GM18858 (cell line): Measurements from ENCODE around the gene SPOCK1.

Experiments
- ATAC-seq: cut with Tn5 transposase; IDR thresholded peaks from one replicate; pipeline ENCODE4 v1.9.1; 2021; ENCODE audit not compliant: unreplicated experiment

SPOCK1 gene

DNA sequence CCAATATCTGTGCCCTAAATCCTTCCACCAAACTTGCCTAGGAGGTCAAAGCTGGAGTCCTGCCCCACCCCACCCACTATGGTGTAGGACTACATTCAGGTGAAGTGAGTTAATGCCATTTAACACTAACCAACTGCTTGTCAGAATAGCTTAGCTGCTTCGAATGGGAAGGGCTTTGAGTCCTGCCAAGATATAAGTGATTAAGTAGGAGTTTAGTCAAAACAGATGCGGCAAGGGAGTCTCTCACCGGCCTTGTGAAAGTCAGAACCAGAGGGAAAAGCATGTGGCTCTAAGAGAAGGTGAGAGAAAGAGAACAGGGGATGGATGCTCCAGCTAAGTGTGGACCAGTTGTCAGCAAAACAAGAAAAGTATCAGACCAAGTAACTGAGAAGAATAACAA lies 132.6 kb downstream of the SPOCK1 start:
- ATAC-seq, result no peak

- ATAC-seq, result no peak
Measured at GRCh38 chr5:137365126-137365865, 133.8 kb downstream of the SPOCK1 start.

DNA sequence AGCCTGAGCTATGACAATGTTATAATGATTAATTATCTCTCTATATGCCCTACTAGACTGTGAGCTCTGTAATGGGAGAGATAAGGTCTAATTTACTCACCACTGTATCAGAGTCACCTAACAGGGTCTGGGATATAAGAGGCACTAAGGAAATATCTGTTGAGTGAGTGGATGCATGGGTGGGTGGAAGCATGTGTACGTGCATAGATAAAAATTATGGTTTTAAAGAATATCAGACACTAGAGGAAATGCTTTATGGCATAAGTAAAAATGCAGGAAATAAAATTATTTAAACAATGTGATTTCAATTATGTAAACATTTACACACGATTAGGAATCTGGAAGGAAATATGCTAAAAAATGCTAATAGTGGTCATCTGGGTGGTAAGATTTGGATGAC lies 137.8 kb downstream of the SPOCK1 start:
- no peak for ATAC-seq

GRCh38 chr5:137360607-137361006 lies 138.5 kb downstream of the SPOCK1 start:
- ATAC-seq, result no peak

DNA sequence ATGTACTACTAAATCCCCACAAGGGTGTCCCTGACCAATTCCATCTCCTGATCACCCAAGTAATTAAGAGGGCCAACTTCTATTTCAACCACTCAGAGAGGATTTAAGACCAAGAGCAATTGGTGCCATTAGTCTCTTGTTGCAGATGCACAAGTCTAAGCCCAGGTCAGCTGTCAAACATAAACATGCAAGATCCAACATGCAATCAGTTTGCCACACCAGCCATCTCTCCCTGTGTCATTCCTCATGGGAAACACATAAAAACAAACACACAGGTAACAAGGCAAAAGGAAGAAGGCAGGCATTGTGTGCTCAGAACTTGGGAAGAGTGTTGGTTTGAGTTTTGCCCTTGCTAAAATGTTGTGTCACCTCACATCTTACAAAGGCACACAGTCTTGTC lies 139.2 kb downstream of the SPOCK1 start:
- no peak for ATAC-seq

DNA sequence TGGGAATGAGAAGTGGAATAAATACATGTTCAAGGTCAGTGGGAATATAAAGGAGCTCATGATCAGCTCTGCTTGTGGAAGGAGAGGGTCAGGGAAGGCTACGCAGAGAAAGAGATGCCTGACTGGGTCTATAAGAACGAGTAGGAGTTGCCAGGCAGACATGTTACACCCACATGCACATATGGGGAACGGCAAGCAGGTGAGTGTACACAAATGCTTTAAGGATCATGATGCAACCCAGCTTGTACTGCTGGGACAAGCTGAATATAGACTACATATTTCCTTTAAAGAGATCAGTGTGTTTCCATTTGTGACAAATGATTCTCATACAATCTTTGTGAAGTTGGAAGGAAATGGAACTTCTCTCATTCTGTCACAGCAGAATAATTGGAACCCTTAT lies 141.7 kb downstream of the SPOCK1 start:
- no peak for ATAC-seq

DNA sequence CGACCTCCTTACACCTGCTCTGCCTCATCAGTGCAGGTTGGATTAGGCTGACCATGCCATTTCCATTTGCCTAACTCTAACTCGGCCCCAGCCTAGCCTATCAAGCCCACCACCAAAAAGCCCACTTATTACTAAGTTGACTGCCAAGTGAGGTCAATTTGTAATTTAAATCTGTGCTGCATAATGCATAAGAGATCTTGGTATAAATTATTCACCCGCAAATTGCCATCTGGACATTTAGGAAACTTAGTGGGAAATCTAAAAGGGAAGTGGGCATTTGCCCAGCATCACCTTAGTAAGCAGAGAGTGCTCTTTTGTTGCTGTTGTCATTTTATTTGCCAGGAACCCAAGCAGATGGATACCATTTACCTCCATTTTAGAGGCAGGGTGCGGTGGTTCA lies 143.0 kb downstream of the SPOCK1 start:
- ATAC-seq, result no peak

GRCh38 chr5:137355708-137356107 lies 143.4 kb downstream of the SPOCK1 start:
- ATAC-seq, result no peak

GRCh38 chr5:137352095-137352494 lies 147.0 kb downstream of the SPOCK1 start:
- no peak for ATAC-seq

DNA sequence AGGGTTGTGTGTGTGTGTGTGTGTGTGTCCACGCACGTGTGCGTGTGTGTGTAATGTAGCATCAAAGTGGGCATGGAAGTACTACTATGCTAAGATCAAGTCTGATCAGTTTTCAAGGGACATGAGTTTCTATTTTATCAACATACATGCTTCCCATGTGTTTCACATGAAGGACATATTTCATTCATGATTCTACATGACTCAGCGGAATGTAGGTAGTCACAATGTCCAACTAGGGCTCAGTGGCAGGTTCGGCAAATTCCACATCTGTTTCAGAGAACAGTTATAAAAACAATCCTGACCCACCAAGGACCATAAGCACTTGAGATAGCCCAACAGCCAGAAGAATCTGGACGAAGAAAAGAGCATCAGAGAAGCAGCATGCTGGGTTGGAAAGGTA lies 148.3 kb downstream of the SPOCK1 start:
- no peak for ATAC-seq

DNA sequence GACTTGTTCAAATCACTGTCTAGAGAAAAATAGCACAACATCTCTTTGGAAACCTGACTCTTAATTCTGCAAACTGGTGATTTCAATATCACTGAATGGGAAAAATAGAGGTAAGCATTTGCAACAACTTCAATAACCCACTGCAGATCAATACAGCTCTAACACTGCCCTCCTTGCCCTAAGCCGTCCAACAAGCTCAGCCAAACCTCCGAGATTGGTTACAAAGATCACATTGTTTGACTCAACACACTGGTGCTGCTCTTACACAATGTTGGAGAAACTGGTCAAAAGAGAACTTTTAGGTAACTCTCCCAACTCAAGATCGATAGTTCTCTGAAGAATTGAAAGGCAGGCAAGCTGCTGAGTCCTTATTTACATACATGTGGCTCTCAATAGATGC lies 150.4 kb downstream of the SPOCK1 start:
- ATAC-seq, result no peak

- ATAC-seq, result no peak
Measured at GRCh38 chr5:137347865-137348264, 151.3 kb downstream of the SPOCK1 start.

GRCh38 chr5:137346281-137346680 lies 152.8 kb downstream of the SPOCK1 start:
- ATAC-seq, result no peak

- ATAC-seq, result no peak
Measured at GRCh38 chr5:137345396-137345795, 153.7 kb downstream of the SPOCK1 start.

DNA sequence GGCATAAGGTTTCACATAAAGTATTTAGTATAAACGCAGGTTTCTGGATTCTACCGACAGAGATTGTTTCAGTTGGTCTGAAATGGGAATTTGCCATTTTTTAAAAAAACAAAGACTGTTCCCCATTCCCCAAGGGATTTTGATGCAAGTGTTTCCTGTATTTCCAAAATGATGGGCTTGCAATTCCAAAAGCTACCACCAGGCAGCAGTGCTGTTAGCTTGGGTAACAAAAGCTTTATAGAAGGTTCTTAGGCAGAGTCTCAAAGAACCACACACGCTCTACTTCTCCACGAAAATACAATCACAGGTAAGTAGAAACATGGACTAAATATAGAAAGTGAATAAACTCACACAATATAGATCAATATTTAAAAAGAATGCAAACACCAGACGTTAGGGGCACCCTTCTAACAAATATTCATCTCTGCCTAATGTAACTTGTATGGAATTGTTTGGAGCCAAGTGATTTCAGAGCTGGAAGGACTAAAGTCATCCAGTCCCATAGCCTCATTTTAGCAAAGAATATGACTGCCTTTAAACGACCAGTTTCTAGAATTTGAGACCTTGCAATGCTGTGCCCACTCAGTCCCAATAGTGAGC lies 154.3 kb downstream of the SPOCK1 start:
- ATAC-seq, result no peak

- no peak for ATAC-seq
Measured at GRCh38 chr5:137344021-137344420, 155.1 kb downstream of the SPOCK1 start.

DNA sequence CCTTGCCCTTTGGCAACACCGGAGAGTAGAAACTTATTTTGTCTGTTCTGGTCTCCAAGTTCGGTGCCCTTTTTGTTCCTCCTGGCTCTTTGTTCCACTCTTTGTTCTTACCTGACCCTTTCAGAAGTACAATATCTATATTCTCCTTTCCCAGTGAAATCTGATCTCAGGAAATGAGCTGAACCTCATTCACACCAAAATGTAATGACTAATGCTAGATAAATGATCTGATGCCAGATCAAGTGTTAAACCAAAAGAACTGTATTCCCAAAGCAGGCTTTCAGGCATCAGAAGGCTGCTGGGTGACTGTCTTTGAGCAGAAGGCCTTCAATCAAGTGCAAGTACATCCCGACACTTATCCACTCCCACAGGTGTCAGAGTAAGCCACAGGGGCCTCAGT lies 156.4 kb downstream of the SPOCK1 start:
- no peak for ATAC-seq

DNA sequence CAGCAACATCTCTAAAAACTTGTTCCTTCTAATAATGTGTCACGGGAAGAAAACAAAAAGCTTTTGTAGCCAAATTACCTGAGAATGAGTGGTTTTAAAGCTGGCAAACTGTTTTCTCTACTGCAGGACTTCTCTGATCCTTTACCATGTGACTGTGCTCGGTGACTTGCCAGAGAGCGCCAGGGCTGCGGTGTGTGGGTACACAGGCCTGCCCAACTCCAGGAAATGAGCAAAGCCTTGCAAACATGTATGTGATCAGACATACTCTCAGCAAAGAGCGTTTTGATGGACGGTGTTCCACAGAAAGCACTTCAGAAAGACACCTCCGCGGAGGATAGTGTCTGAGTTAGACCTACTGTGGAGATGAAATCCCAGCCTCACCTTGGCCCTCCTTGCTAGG lies 157.3 kb downstream of the SPOCK1 start:
- ATAC-seq, result no peak

GRCh38 chr5:137340881-137341280 lies 158.2 kb downstream of the SPOCK1 start:
- no peak for ATAC-seq

DNA sequence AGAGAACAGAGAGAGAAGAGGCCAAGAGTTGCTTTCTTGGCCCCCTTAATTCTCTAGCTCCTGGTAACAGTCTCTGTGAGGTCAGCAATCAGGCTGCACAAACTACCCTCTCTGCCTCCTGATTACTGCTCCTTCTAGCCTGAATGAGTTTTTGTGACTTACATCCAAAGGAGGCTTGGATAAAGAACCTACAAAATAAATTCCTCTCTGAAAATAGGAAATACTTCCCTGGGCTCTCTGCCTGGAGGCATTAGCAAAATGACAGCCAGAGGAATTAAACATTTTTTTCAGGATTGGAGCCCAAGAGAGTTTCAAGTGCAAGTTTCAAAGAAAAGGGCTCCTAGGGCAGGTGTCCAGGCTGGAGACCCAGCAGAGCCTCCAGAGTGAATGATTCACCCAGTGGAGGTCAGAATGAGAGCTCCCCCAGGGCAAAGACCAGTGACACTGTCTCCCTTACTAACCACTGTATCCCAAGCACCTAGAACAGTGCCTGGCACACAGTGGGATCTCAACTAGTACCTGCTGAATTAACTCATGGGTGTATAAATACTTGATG lies 162.5 kb downstream of the SPOCK1 start:
- ATAC-seq, result no peak

DNA sequence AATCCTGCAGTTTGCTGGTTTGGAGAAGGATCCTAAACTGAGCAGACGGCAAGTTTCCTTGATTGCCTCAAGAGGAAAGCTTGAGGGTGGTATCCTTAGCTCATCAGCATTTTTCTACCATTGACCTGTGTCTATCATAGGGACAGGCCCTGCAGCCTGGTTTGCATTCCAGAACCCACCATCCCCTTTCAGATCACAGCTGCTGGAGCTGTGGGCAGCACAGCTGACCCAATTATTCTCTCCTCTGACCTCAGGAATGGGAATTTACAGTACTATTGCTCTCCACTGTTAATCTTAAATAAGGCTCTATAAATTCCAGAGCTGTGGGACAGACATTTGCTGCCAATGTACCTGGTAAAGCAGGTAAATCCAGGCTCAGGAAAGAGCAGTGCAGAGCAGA lies 163.0 kb downstream of the SPOCK1 start:
- no peak for ATAC-seq

DNA sequence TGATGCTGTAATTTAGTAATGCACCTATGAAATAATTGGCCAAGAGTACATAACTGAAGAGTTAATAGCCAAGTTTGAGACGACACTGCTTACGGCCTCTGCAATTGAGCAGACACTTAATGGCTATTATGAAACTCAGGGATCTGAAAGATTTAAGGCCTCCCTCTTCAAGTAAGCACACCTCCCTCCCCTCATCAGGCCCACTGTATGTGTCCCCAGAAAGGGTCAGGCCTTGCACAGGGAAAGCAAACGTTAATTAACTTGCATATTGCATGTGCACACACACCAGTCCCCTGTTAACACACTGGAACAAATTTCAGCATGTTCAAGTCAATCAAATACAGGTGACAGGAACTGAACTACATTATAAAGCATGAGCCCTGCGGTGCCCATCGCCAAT lies 163.6 kb downstream of the SPOCK1 start:
- no peak for ATAC-seq

DNA sequence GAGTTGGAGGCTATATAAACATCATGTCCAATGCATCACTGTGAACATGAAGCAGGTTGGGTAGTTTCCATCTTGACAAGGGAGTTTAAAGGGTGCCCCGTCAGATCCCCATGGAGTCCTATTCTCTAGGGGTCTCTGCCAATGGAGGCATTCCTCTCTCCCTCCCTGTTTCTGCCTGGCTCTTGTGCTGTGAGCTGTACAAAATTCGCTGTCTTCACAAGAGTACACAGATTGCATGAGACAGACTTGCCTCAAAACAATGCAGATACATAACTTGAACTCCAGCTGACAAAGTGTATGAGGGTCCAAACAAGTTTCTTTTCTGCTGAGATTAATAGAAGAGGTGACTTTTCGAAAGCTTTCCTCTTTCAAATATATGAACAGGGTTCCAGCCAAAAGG lies 165.2 kb downstream of the SPOCK1 start:
- ATAC-seq, result no peak
